Myocyte (in vitro differentiated cells): ENCODE measurements around the gene ANKRD13D. TPM values are rescaled to one million over a fixed set of nuclear protein-coding genes. Genes with fewer than 3 reads are reported as not detected.
A peak's percentile ranks its signal among the peaks of the same experiment; 100 is the strongest.

Experiments
- DNase-seq: peaks from one replicate; pipeline ENCODE4 v3.0.0-alpha.2; 2012; ENCODE audit warnings: low read depth
- total RNA-seq: library from RNA; depleted of rRNA; stranded (reverse); fragments of >200 nt; gene quantifications from 2 replicates; pipeline ENCODE4 v1.2.3, GENCODE V29; 2014

The ANKRD13D gene
- total RNA-seq, 1 donor from 2014 or later, result 24.5 TPM

- DNase-seq, result no peak
Observed at GRCh38 chr11:67302571-67303131, 13.5 kb downstream of the ANKRD13D start.

GRCh38 chr11:67303132-67303834 lies 14.2 kb downstream of the ANKRD13D start, which contains the start of gene SSH3:
Gene SSH3 (plus strand): TSS chr11:67303530. CDS start chr11:67303626, 96 bp downstream.
- peak; percentile 70 for DNase-seq

- DNase-seq, result no peak
Observed at GRCh38 chr11:67303835-67304411, 14.8 kb downstream of the ANKRD13D start.

GRCh38 chr11:67304511-67305113 lies 15.5 kb downstream of the ANKRD13D start:
- DNase-seq, result no peak

- no peak for DNase-seq
Observed at GRCh38 chr11:67306769-67307544, 17.9 kb downstream of the ANKRD13D start.

GRCh38 chr11:67307545-67308001 lies 18.5 kb downstream of the ANKRD13D start:
- no peak for DNase-seq

GRCh38 chr11:67308031-67308866 lies 19.1 kb downstream of the ANKRD13D start:
- DNase-seq, result no peak

GRCh38 chr11:67309166-67309565 lies 20.1 kb downstream of the ANKRD13D start:
- DNase-seq, result no peak

- DNase-seq, result no peak
Observed at GRCh38 chr11:67309661-67310061, 20.6 kb downstream of the ANKRD13D start.

GRCh38 chr11:67310246-67311050 lies 21.3 kb downstream of the ANKRD13D start:
- DNase-seq, result no peak

GRCh38 chr11:67311051-67311555 lies 22.0 kb downstream of the ANKRD13D start:
- no peak for DNase-seq

GRCh38 chr11:67311556-67312082 lies 22.5 kb downstream of the ANKRD13D start:
- DNase-seq, result no peak

GRCh38 chr11:67312187-67313021 lies 23.3 kb downstream of the ANKRD13D start:
- no peak for DNase-seq

GRCh38 chr11:67313125-67313890 lies 24.2 kb downstream of the ANKRD13D start:
- no peak for DNase-seq

- DNase-seq, result no peak
Observed at GRCh38 chr11:67314218-67314617, 25.1 kb downstream of the ANKRD13D start.

- DNase-seq, result no peak
Observed at GRCh38 chr11:67315325-67315909, 26.3 kb downstream of the ANKRD13D start.

GRCh38 chr11:67316882-67317204 lies 27.7 kb downstream of the ANKRD13D start:
- DNase-seq, result no peak
